Mucosa of descending colon (tissue), 3 donors: Measurements from ENCODE around the gene TAC4. TPM values are rescaled to one million over a fixed set of nuclear protein-coding genes. Genes with fewer than 3 reads are reported as not detected.

Experiments
- ATAC-seq: fragments of 200-7000 bp; cut with Tn5 transposase; one replicate; pipeline ENCODE4 v1.9.1; 2020; ENCODE audit warnings: mild to moderate bottlenecking, moderate library complexity
- DNase-seq, 3 donors: peaks; one replicate each; pipeline ENCODE4 v3.0.0-alpha.2; 2020
- H3K36me3 ChIP-seq: fragments of 200-600 bp; one replicate; pipeline ENCODE4 v1.8.0; 2021; ENCODE audit warnings: low read depth, mild to moderate bottlenecking
- H3K4me1 ChIP-seq: fragments of 200-600 bp; one replicate; pipeline ENCODE4 v1.8.0; 2021; ENCODE audit warnings: low read depth, mild to moderate bottlenecking
- H3K4me3 ChIP-seq: fragments of 200-600 bp; one replicate; pipeline ENCODE4 v1.8.0; 2021; ENCODE audit warnings: mild to moderate bottlenecking
- H3K9me3 ChIP-seq: fragments of 200-600 bp; one replicate; pipeline ENCODE4 v1.8.0; 2021; ENCODE audit warnings: mild to moderate bottlenecking
- CTCF ChIP-seq: fragments of 200-600 bp; IDR thresholded peaks from one replicate; pipeline ENCODE4 v1.8.0; 2022; ENCODE audit warnings: antibody characterized with exemption, mild to moderate bottlenecking
- intact Hi-C, 2 donors: fragments of 100-400 bp; cut with DNase I in 1 of 2; cut with micrococcal nuclease in 1 of 2; formaldehyde crosslinking; loops; one replicate each; pipeline versions ENCODE4 v1.11.0 to v1.11.1; 2022; cut with DNase I, micrococcal nuclease
- total RNA-seq, 3 donors: library from RNA; stranded (reverse); fragmentation: NEBNext Ultra II Directional in 2 of 3; extraction: Animal tissue kit (Norgen Biotek cat#: 25700) in 2 of 3; gene quantifications; one replicate each; pipeline versions ENCODE4 v1.2.1 to v1.2.4, GENCODE V29; 2021 to 2023
- donor health status: DM: no; HTN: no; CAD: no; lungs with moderate emphysema.
- donor health status: DM: no; HTN: no; CAD: no.
- donor health status: DM: no; HTN: yes; CAD: no.

TAC4 gene
- total RNA-seq, 3 donors from 2014 or later, result not detected

- H3K36me3 ChIP-seq, result no peaks in the 10 kb centered on the region
- no peak overlapping the region for H3K4me3 ChIP-seq
- H3K9me3 ChIP-seq, result no peaks in the 10 kb centered on the region
- intact Hi-C loops, result no loop called here
- TF ChIP-seq CTCF, result no peak
- ATAC-seq, result no peak
- no peak for DNase-seq
- no peaks in the 10 kb centered on the region for H3K4me1 ChIP-seq
These were observed 5.0 kb downstream of the TAC4 start for GRCh38 chr17:49842846-49843245.

- no peak for ATAC-seq
- no peaks in the 10 kb centered on the region for H3K36me3 ChIP-seq
- H3K9me3 ChIP-seq, result no peaks in the 10 kb centered on the region
- intact Hi-C loops, result no loop called here
- no peaks in the 10 kb centered on the region for H3K4me1 ChIP-seq
- no peak for DNase-seq
- H3K4me3 ChIP-seq, result no peak overlapping the region
- no peak for TF ChIP-seq CTCF
These were observed 5.5 kb downstream of the TAC4 start for GRCh38 chr17:49842371-49842770.

GRCh38 chr17:49841548-49841947 is 6.3 kb downstream of the TAC4 start:
- no peaks in the 10 kb centered on the region for H3K36me3 ChIP-seq
- no peaks in the 10 kb centered on the region for H3K4me1 ChIP-seq
- ATAC-seq (no peak), DNase-seq (no peak)
- intact Hi-C loops, result no loop called here
- H3K9me3 ChIP-seq, result no peaks in the 10 kb centered on the region
- no peak for TF ChIP-seq CTCF
- no peak overlapping the region for H3K4me3 ChIP-seq

GRCh38 chr17:49839455-49839854 is 8.4 kb downstream of the TAC4 start:
- H3K4me1 ChIP-seq, result peaks cover 7% of the 10 kb centered on the region
- TF ChIP-seq CTCF, result no peak
- no peak for DNase-seq
- no peaks in the 10 kb centered on the region for H3K36me3 ChIP-seq
- ATAC-seq, result no peak
- H3K4me3 ChIP-seq, result no peak overlapping the region
- intact Hi-C loops, result no loop called here
- no peaks in the 10 kb centered on the region for H3K9me3 ChIP-seq

- TF ChIP-seq CTCF, result no peak
- H3K36me3 ChIP-seq, result no peaks in the 10 kb centered on the region
- ATAC-seq (peak; percentile 83), DNase-seq (peak in 2 of 3 donors; percentile 38 to 57)
- H3K4me1 ChIP-seq, result peaks cover 7% of the 10 kb centered on the region
- no peaks in the 10 kb centered on the region for H3K9me3 ChIP-seq
- no peak overlapping the region for H3K4me3 ChIP-seq
- intact Hi-C loops, result no loop called here
These were observed 11.5 kb downstream of the TAC4 start for GRCh38 chr17:49836111-49837030.
